HL-60/S4 treated with phorbol 12-myristate 13-acetate at 8.2 ng/mL for 4 days and 3 days (cell line): ENCODE results near the gene P2RX3.
"Not testable (repeated sequence)": the region's sequence is repeated elsewhere in the genome, so short reads cannot be mapped to it uniquely, and the experiment has no call there.

Source experiments
- in situ Hi-C: fragments of 300-500 bp; cut with MboI; formaldehyde crosslinking; loops from 2 replicates; pipeline ENCODE4 v1.15.0; 2022; ENCODE audit warnings: low sequenced_read_pairs

The P2RX3 gene

GRCh38 chr11:57391539-57391938 lies 53.4 kb downstream of the P2RX3 start:
- in situ Hi-C loops: no loop called here

GRCh38 chr11:57392066-57392762 lies 54.1 kb downstream of the P2RX3 start:
- in situ Hi-C loops: no loop called here

GRCh38 chr11:57392763-57393105 lies 54.6 kb downstream of the P2RX3 start:
- in situ Hi-C loops: no loop called here

- in situ Hi-C loops: no loop called here
Observed at GRCh38 chr11:57394203-57394965, 56.2 kb downstream of the P2RX3 start.

GRCh38 chr11:57395905-57396623 lies 57.9 kb downstream of the P2RX3 start:
- in situ Hi-C loops: no loop called here

GRCh38 chr11:57396744-57397143 lies 58.6 kb downstream of the P2RX3 start:
- in situ Hi-C loops: no loop called here

GRCh38 chr11:57397394-57397990 lies 59.3 kb downstream of the P2RX3 start:
- in situ Hi-C loops: no loop called here

GRCh38 chr11:57399221-57399620 lies 61.1 kb downstream of the P2RX3 start:
- in situ Hi-C loops: no loop called here

GRCh38 chr11:57399972-57400578 lies 61.9 kb downstream of the P2RX3 start:
- in situ Hi-C loops: no loop called here

- in situ Hi-C loops: no loop called here
Observed at GRCh38 chr11:57402188-57403002, 64.2 kb downstream of the P2RX3 start.

GRCh38 chr11:57403003-57403801 lies 65.0 kb downstream of the P2RX3 start:
- in situ Hi-C loops: not testable (repeated sequence)

- in situ Hi-C loops: no loop called here
Observed at GRCh38 chr11:57403802-57404147, 65.6 kb downstream of the P2RX3 start.

- in situ Hi-C loops: no loop called here
Observed at GRCh38 chr11:57405271-57405860, 67.2 kb downstream of the P2RX3 start.

- in situ Hi-C loops: no loop called here
Observed at GRCh38 chr11:57406337-57406904, 68.3 kb downstream of the P2RX3 start.

- in situ Hi-C loops: no loop called here
Observed at GRCh38 chr11:57407010-57407920, 69.1 kb downstream of the P2RX3 start.

GRCh38 chr11:57407941-57408475 lies 69.9 kb downstream of the P2RX3 start:
- in situ Hi-C loops: no loop called here

- in situ Hi-C loops: no loop called here
Observed at GRCh38 chr11:57408771-57409170, 70.6 kb downstream of the P2RX3 start.
